Uterus (tissue), 2 donors: Measurements from ENCODE around the gene DNAJB11.

Experiments
- POLR2A ChIP-seq, 2 donors: fragments of 450-650 bp; IDR thresholded peaks; one replicate each; pipeline ENCODE4 v1.6.1; 2016; ENCODE audit warnings: antibody characterized with exemption in 2 of 2, mild to moderate bottlenecking in 1 of 2, moderate library complexity in 1 of 2
- TF ChIP-seq, protein P1 (sequence below), 4 experiments: fragments of 200-600 bp in 2 of 4; fragments of 450-650 bp in 2 of 4; sonication (generic) in 2 of 4; IDR thresholded peaks; one replicate each; pipeline ENCODE4 v1.5.1; 2016 to 2019; ENCODE audit warnings: antibody characterized with exemption in 4 of 4, mild to moderate bottlenecking in 2 of 4, moderate library complexity in 1 of 4

DNA sequence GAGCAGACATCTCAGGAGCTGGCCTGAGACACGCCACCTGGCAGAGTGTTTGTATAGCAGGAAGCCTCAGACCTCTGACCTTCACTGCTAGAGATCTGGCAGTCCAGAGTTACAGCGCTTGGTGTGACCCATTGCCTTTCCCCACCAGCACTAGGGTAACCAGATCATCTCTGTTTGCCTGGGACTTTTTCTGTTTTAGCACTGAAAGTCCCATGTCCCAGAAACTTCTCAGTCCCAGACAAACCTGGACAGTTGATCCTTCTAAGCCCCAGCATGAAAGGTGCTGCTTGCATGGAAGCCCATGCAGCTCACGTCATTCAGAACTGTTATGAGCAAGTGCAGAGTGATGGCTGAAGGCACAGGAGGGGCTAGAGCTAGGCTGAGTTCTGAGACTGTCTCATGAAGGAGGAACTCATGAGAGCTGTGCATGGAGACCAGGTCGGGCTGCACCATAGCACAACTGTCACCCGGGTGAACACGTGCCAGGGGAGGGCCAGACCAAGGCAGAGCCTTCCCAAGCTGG lies 24.1 kb downstream of the DNAJB11 start:
- TF ChIP-seq, protein P1, sequence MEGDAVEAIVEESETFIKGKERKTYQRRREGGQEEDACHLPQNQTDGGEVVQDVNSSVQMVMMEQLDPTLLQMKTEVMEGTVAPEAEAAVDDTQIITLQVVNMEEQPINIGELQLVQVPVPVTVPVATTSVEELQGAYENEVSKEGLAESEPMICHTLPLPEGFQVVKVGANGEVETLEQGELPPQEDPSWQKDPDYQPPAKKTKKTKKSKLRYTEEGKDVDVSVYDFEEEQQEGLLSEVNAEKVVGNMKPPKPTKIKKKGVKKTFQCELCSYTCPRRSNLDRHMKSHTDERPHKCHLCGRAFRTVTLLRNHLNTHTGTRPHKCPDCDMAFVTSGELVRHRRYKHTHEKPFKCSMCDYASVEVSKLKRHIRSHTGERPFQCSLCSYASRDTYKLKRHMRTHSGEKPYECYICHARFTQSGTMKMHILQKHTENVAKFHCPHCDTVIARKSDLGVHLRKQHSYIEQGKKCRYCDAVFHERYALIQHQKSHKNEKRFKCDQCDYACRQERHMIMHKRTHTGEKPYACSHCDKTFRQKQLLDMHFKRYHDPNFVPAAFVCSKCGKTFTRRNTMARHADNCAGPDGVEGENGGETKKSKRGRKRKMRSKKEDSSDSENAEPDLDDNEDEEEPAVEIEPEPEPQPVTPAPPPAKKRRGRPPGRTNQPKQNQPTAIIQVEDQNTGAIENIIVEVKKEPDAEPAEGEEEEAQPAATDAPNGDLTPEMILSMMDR (IDR thresholded peaks at IDR 0.05) = no peak
- TF ChIP-seq POLR2A (IDR thresholded peaks at IDR 0.05) = no peak
